WTC11 (cell line): ENCODE data around the gene MTLN. TPM values are rescaled to one million over a fixed set of nuclear protein-coding genes. Genes with fewer than 3 reads are reported as not detected.
A peak's percentile ranks its signal among the peaks of the same experiment; 100 is the strongest.
"Not testable (repeated sequence)": the region's sequence is repeated elsewhere in the genome, so short reads cannot be mapped to it uniquely, and the experiment has no call there.

Experiments
- ATAC-seq: fragments of 200-7000 bp; cut with Tn5 transposase; 2 replicates; pipeline ENCODE4 v1.10.0; 2021; ENCODE audit warnings: mild to moderate bottlenecking, moderate library complexity
- CTCF ChIA-PET: fragments of 300-600 bp; sonication (Branson Sonifier 250); formaldehyde crosslinking; loops from one replicate; lab custom pipeline; 2021; ENCODE audit warnings: antibody characterized with exemption; lab: Charles Lee
- POLR2A ChIA-PET: fragments of 350-600 bp; sonication (Branson Sonifier 250); formaldehyde crosslinking; loops from one replicate; lab custom pipeline; 2021; ENCODE audit warnings: antibody characterized with exemption; lab: Charles Lee
- DNase-seq: peaks from one replicate; pipeline ENCODE4 v3.0.0; 2021; ENCODE audit warnings: low spot score
- H3K27ac Mint-ChIP-seq: 2 replicates; pipeline ENCODE4 v1.8.0; 2021; ENCODE audit warnings: mixed read lengths
- H3K27me3 Mint-ChIP-seq: 2 replicates; pipeline ENCODE4 v1.8.0; 2021; ENCODE audit warnings: low read depth, mild to moderate bottlenecking, moderate library complexity, mixed read lengths
- H3K36me3 Mint-ChIP-seq: 2 replicates; pipeline ENCODE4 v1.8.0; 2021; ENCODE audit warnings: mixed read lengths
- H3K4me1 Mint-ChIP-seq: 2 replicates; pipeline ENCODE4 v1.8.0; 2022; ENCODE audit warnings: mixed read lengths
- H3K4me3 Mint-ChIP-seq: 2 replicates; pipeline ENCODE4 v1.8.0; 2021; ENCODE audit warnings: mild to moderate bottlenecking, moderate library complexity, mixed read lengths
- H3K9me3 Mint-ChIP-seq: 2 replicates; pipeline ENCODE4 v1.8.0; 2021; ENCODE audit warnings: mixed read lengths
- ARID4B ChIP-seq: sonication (generic); formaldehyde crosslinking; IDR thresholded peaks from 2 replicates; pipeline ENCODE4 v1.8.0; 2023; ENCODE audit warnings: missing genetic modification reagents, mild to moderate bottlenecking, borderline replicate concordance
- ATF6 ChIP-seq: sonication (generic); formaldehyde crosslinking; IDR thresholded peaks from 2 replicates; pipeline ENCODE4 v1.8.1; 2023; ENCODE audit warnings: mild to moderate bottlenecking, missing genetic modification reagents
- CDX4 ChIP-seq: fragments of 250-450 bp; sonication (Bioruptor Pico); IDR thresholded peaks from 2 replicates; pipeline ENCODE4 v1.9.0; 2021; ENCODE audit warnings: moderate library complexity, mild to moderate bottlenecking, inconsistent platforms, borderline replicate concordance
- CREB1 ChIP-seq: sonication (generic); formaldehyde crosslinking; IDR thresholded peaks from 2 replicates; pipeline ENCODE4 v1.8.0; 2023; ENCODE audit warnings: mild to moderate bottlenecking, missing genetic modification reagents
- FOXJ3 ChIP-seq: sonication (generic); formaldehyde crosslinking; IDR thresholded peaks from 2 replicates; pipeline ENCODE4 v1.9.0; 2021; ENCODE audit warnings: missing genetic modification reagents, mild to moderate bottlenecking, borderline replicate concordance
- GRHL2 ChIP-seq: fragments of 250-450 bp; sonication (Bioruptor Pico); IDR thresholded peaks from 2 replicates; pipeline ENCODE4 v1.8.0; 2022; ENCODE audit warnings: mild to moderate bottlenecking, moderate library complexity; ENCODE audit not compliant: insufficient replicate concordance, severe bottlenecking
- IRF2 ChIP-seq: sonication (generic); formaldehyde crosslinking; IDR thresholded peaks from 2 replicates; pipeline ENCODE4 v1.8.0; 2022; ENCODE audit warnings: low read depth, missing genetic modification reagents, borderline replicate concordance
- MXD4 ChIP-seq: fragments of 250-450 bp; sonication (Bioruptor Pico); IDR thresholded peaks from 2 replicates; pipeline ENCODE4 v1.8.0; 2021; ENCODE audit warnings: mild to moderate bottlenecking, moderate library complexity, borderline replicate concordance
- NFE2L1 ChIP-seq: sonication (generic); formaldehyde crosslinking; IDR thresholded peaks from 2 replicates; pipeline ENCODE4 v1.8.1; 2023; ENCODE audit warnings: missing genetic modification reagents
- OVOL2 ChIP-seq: fragments of 250-450 bp; sonication (Bioruptor Pico); IDR thresholded peaks from 2 replicates; pipeline ENCODE4 v1.9.0; 2021; ENCODE audit warnings: mild to moderate bottlenecking, borderline replicate concordance
- PREB ChIP-seq: sonication (generic); formaldehyde crosslinking; IDR thresholded peaks from 2 replicates; pipeline ENCODE4 v1.8.1; 2022; ENCODE audit warnings: mild to moderate bottlenecking, missing genetic modification reagents, moderate library complexity, borderline replicate concordance
- PRRX2 ChIP-seq: fragments of 250-450 bp; sonication (Bioruptor Pico); IDR thresholded peaks from 2 replicates; pipeline ENCODE4 v1.8.0; 2021; ENCODE audit warnings: mild to moderate bottlenecking
- SMAD3 ChIP-seq: sonication (generic); formaldehyde crosslinking; IDR thresholded peaks from 2 replicates; pipeline ENCODE4 v1.8.0; 2022; ENCODE audit warnings: missing genetic modification reagents, mild to moderate bottlenecking, borderline replicate concordance
- SMAD4 ChIP-seq: sonication (generic); formaldehyde crosslinking; IDR thresholded peaks from 2 replicates; pipeline ENCODE4 v1.8.0; 2022; ENCODE audit warnings: mild to moderate bottlenecking, missing genetic modification reagents
- TEAD1 ChIP-seq: sonication (generic); formaldehyde crosslinking; IDR thresholded peaks from 2 replicates; pipeline ENCODE4 v1.8.0; 2022; ENCODE audit warnings: mild to moderate bottlenecking, missing genetic modification reagents
- USF1 ChIP-seq: sonication (generic); formaldehyde crosslinking; IDR thresholded peaks from 2 replicates; pipeline ENCODE4 v1.8.0; 2022; ENCODE audit warnings: mild to moderate bottlenecking, missing genetic modification reagents
- USF2 ChIP-seq: sonication (generic); formaldehyde crosslinking; IDR thresholded peaks from 2 replicates; pipeline ENCODE4 v1.8.1; 2023; ENCODE audit warnings: mild to moderate bottlenecking, missing genetic modification reagents, moderate library complexity
- ZNF232 ChIP-seq: sonication (generic); formaldehyde crosslinking; IDR thresholded peaks from 2 replicates; pipeline ENCODE4 v1.8.0; 2022; ENCODE audit warnings: mild to moderate bottlenecking, missing genetic modification reagents
- total RNA-seq: library from RNA; stranded (reverse); gene quantifications from 3 replicates; pipeline ENCODE4 v1.2.3, GENCODE V29; 2021

The MTLN gene
- total RNA-seq, 1 experiment from 2014 or later, result 42.2 TPM

GRCh38 chr2:110213522-110213921, 1.2 kb upstream of the MTLN start:
- Mint-ChIP-seq H3K36me3 (peaks cover 37% of the 10 kb centered on the region), H3K9me3 (peaks cover 54% of the 10 kb centered on the region), H3K4me3 (0 out of 2 replicates have a peak overlapping the region, but pooled peaks have one; percentile 3), H3K27me3 (peaks cover 56% of the 10 kb centered on the region)
- CTCF ChIA-PET, POLR2A ChIA-PET, H3K27ac Mint-ChIP-seq, H3K4me1 Mint-ChIP-seq, DNase-seq, ATAC-seq: not testable (repeated sequence)

GRCh38 chr2:110205660-110206455, 6.5 kb downstream of the MTLN start:
- Mint-ChIP-seq H3K4me3 (peak overlapping the region; percentile 84), H3K4me1 (peaks cover 8% of the 10 kb centered on the region), H3K27ac (no peak overlapping the region), H3K9me3 (no peaks in the 10 kb centered on the region), H3K36me3 (peaks cover 8% of the 10 kb centered on the region; the same call in 1 of the 2 replicates), H3K27me3 (no peaks in the 10 kb centered on the region; the same call in 1 of the 2 replicates)
- ATAC-seq (no peak), DNase-seq (no peak)
- POLR2A ChIA-PET, result no interaction called here
- TF ChIP-seq TEAD1 (CRISPR knock-in tag), result no peak
- no peak for TF ChIP-seq CREB1 (CRISPR knock-in tag)
- no peak for TF ChIP-seq FOXJ3 (CRISPR knock-in tag)
- TF ChIP-seq USF2 (CRISPR knock-in tag), result no peak
- TF ChIP-seq IRF2 (CRISPR knock-in tag), result no peak
- TF ChIP-seq MXD4, result no peak
- no peak for TF ChIP-seq ATF6 (CRISPR knock-in tag)
- TF ChIP-seq ARID4B (CRISPR knock-in tag), result no peak
- TF ChIP-seq CDX4 (CRISPR knock-in tag), result no peak
- no peak for TF ChIP-seq PREB (CRISPR knock-in tag)
- TF ChIP-seq OVOL2 (CRISPR knock-in tag), result no peak
- TF ChIP-seq GRHL2 (CRISPR knock-in tag), result no peak
- no peak for TF ChIP-seq SMAD3 (CRISPR knock-in tag)
- no peak for TF ChIP-seq PRRX2 (CRISPR knock-in tag)
- TF ChIP-seq SMAD4 (CRISPR knock-in tag), result no peak
- TF ChIP-seq USF1, result no peak
- no peak for TF ChIP-seq ZNF232
- no peak for TF ChIP-seq NFE2L1 (CRISPR knock-in tag)
- CTCF ChIA-PET, result interaction anchor here (0.6 kb wide), 1 partner anchor 1493 kb away, joined by 3 read pairs; no protein-coding TSS in a partner anchor
